ENCODE results near the gene TUBB4B.

Gene TUBB4B

DNA sequence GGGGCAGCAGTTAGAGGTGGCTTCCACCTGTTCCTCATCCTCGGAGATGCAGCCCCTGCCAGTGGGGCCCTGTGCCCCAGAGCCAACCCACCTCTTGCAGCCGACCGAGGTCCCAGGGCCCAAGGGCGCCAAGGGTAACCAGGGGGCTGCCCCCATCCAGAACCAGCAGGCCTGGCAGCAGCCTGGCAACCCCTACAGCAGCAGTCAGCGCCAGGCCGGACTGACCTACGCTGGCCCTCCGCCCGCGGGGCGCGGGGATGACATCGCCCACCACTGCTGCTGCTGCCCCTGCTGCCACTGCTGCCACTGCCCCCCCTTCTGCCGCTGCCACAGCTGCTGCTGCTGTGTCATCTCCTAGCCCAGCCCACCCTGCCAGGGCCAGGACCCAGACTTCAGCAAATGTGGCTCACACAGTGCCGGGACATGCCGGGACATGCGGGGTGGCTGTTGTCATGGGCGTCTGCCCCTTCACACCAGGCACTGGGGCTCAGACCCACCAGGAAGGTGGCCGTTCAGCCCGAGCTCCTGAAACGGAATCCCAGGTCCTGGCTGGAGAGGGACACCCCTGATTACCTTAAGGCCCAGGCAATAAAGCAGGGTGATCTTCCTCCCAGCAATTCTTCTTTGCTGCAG lies 15.3 kb upstream of the TUBB4B start:
- no peak for DNase-seq (ENCODE audit: low read depth in 3 of 3)

DNA sequence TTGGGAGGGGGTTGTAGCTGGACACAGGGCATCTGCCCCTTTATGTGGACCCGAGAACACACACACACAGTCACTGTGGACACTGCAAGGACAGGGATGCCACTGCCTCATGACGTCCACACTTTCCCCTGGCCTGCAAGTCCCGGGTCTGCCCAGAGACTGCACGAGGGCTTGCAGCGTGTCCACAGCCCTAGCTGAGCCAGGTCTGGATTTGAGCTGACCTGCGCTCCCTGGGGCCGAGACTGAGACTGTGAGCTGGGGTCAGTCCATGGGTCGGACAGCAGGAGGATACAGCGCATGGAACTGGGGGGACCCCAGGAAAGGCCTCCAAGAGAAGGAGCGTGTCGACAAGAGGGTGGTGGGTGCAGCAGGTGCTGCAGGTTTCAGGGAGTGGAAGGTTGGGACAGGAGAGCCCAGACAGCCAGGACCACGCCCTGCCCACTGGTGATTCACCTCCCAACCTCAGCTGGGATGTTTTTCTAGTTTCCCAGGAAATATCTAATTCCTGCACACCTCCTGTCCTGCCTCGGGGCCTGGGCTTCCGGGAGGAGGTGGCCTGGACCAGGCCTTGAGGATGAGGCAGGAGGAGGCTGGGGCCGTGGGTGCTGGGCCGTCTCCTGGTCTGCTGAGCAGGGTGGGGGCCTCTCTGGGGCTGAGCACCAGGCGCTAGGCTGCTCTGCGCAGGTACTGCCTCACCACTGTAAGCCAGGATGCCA lies 14.6 kb upstream of the TUBB4B start:
- DNase-seq (ENCODE audit: low read depth in 3 of 3), result no peak

- DNase-seq (ENCODE audit: low read depth in 3 of 3), result peak; percentile 65 to 71 (median 67)
Observed at GRCh38 chr9:137227054-137227852, 13.8 kb upstream of the TUBB4B start, which contains the start of gene RNF224. TSS of gene RNF224 (plus strand) at chr9:137227502. CDS start at chr9:137228336, 834 bp downstream.

GRCh38 chr9:137227853-137228505 lies 13.1 kb upstream of the TUBB4B start:
- no peak for DNase-seq (ENCODE audit: low read depth in 3 of 3)

DNA sequence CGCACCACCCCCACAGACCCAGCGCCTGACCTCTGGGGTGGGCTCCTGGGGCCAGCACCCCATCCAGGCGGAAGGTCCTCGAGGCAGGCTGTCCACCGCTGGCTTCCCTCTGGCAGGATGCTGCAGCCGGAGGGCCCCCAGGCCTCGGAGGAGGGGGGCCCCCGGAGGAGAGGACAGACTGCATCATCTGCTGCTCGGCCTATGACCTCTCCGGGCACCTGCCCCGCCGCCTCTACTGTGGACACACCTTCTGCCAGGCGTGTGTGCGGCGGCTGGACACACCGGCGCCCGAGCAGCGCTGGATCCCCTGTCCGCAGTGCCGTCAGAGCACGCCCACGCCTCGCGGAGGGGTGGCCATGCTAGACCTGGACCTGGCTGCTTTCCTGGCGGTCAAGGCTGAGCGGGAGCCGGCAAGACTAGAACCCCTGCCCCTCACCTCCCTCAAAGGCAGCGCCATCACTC lies 12.6 kb upstream of the TUBB4B start:
- DNase-seq (ENCODE audit: low read depth in 3 of 3), result no peak

- DNase-seq (ENCODE audit: low read depth in 3 of 3), result no peak
Observed at GRCh38 chr9:137228968-137229896, 11.9 kb upstream of the TUBB4B start.

DNA sequence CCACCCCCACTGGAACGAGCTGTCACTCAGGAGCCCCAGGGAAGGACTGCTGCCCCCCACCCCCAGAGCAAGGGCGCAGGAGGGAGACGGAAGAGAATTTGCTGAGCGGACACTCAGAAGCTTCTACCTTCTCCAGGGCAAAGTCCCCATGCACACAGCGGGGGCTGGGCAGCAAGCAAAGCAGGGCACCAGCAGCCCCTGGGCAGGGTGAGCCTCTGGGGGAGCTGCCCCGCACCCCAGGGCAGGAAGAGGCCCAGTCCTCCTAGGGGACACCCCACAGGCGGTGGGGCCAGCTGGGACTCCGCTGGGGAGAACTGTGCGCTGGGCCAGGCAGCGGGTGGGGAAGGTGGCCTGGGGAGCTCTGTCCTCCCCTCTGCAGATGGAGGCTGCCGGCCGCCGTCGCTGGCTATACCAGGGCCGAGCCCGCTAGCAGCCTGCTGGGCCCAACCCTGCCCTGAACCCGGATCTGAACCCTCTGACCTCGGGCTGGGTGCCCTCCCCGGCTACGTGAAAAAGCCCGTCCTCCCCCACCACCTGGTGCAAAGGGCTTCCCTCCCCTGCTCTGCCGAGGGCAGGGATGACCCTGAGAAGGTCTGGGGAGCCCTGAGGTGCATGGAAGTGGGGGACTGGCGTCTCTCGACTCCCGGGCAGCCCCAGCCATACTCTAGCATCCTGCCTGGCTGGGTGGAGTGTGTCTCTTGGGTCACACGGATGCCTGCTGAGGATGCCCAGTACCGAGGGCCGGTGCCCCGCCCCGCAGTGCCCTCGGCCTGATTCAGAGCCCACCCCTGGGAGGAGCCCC lies 11.0 kb upstream of the TUBB4B start:
- no peak for DNase-seq (ENCODE audit: low read depth in 3 of 3)

- no peak for DNase-seq (ENCODE audit: low read depth in 3 of 3)
Observed at GRCh38 chr9:137230705-137231371, 10.2 kb upstream of the TUBB4B start, which contains the start of gene SLC34A3. TSS of gene SLC34A3 (plus strand) at chr9:137230901. CDS start at chr9:137231703, 802 bp downstream.

GRCh38 chr9:137231372-137232039 lies 9.6 kb upstream of the TUBB4B start:
- DNase-seq (ENCODE audit: low read depth in 3 of 3), result no peak

- no peak for DNase-seq (ENCODE audit: low read depth in 3 of 3)
Observed at GRCh38 chr9:137232101-137232500, 9.0 kb upstream of the TUBB4B start.

DNA sequence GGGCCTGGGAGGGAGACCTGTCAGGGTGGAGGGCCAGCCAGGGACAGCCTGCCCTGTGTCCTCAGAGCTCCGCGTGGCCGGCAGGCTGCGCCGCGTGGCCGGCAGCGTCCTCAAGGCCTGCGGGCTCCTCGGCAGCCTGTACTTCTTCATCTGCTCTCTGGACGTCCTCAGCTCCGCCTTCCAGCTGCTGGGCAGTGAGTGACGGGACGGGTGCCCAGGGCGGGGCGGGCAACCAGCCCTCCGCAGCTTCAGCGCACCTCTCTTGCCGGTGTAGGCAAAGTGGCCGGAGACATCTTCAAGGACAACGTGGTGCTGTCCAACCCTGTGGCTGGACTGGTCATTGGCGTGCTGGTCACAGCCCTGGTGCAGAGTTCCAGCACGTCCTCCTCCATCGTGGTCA lies 8.6 kb upstream of the TUBB4B start:
- no peak for DNase-seq (ENCODE audit: low read depth in 3 of 3)

DNA sequence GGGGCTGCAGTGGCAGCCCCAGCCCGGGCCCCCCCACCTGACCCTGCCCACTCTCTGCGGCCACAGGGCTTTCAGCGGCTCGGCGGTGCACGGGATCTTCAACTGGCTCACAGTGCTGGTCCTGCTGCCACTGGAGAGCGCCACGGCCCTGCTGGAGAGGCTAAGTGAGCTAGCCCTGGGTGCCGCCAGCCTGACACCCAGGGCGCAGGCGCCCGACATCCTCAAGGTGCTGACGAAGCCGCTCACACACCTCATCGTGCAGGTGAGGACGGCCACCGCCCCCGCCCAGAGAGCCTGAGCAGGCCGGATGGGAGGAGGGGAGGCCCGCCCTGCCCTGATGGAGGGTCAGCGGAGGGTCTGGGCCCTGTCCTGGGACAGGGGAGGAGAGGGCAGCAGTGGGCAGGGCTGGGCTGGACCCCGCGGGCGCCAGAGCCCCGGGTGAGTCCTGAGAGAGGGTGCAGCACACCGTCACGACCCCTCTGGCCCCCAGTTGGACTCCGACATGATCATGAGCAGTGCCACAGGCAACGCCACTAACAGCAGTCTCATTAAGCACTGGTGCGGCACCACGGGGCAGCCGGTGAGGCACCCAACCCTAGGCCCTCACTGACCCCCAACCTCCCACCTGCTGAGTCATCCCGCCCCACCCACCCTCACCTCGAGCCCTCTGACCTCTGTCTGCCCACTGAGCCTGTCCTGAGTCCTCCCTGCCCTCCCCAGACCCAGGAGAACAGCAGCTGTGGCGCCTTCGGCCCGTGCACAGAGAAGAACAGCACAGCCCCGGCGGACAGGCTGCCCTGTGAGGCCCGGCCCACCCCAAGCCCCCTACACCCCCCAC lies 7.7 kb upstream of the TUBB4B start:
- DNase-seq (ENCODE audit: low read depth in 3 of 3), result no peak

DNA sequence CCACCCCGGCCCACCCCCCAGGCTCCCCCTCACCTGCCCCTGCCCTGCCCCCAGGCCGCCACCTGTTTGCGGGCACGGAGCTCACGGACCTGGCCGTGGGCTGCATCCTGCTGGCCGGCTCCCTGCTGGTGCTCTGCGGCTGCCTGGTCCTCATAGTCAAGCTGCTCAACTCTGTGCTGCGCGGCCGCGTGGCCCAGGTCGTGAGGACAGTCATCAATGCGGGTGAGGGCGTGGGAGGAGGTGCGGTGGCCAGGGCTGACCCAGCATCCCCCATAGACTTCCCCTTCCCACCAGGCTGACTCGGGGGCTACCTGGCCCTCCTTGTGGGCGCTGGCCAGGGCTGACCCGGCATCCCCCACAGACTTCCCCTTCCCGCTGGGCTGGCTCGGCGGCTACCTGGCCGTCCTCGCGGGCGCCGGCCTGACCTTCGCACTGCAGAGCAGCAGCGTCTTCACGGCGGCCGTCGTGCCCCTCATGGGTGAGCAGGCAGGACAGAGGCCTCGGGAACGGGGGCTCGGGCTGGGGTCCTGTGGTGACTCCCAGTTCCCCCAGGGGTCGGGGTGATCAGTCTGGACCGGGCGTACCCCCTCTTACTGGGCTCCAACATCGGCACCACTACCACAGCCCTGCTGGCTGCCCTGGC lies 6.9 kb upstream of the TUBB4B start:
- DNase-seq (ENCODE audit: low read depth in 3 of 3), result no peak

GRCh38 chr9:137234758-137235423 lies 6.2 kb upstream of the TUBB4B start:
- no peak for DNase-seq (ENCODE audit: low read depth in 3 of 3)

GRCh38 chr9:137235424-137236237 lies 5.5 kb upstream of the TUBB4B start:
- no peak for DNase-seq (ENCODE audit: low read depth in 3 of 3)

Measured in stimulated activated CD4-positive, alpha-beta T cell treated with anti-CD3 and anti-CD28 coated beads, TNF-alpha, amount 100 ng/mL, for 4 hours (primary cell).